Fibroblast of skin of left biceps (primary cell): ENCODE data around the gene PTPRD.
A peak's percentile ranks its signal among the peaks of the same experiment; 100 is the strongest.
"Not testable (repeated sequence)": the region's sequence is repeated elsewhere in the genome, so short reads cannot be mapped to it uniquely, and the experiment has no call there.

Source experiments
- DNase-seq, 2 experiments: peaks; one replicate each; pipeline ENCODE4 v3.0.0-alpha.2; 2013; ENCODE audit warnings: low read depth in 2 of 2

Gene PTPRD

GRCh38 chr9:9970514-9970913 lies 642.3 kb downstream of the PTPRD start:
- no peak for DNase-seq

GRCh38 chr9:9963841-9964240 lies 649.0 kb downstream of the PTPRD start:
- no peak for DNase-seq

GRCh38 chr9:9961934-9962333 lies 650.9 kb downstream of the PTPRD start:
- DNase-seq: no peak

GRCh38 chr9:9961487-9961886 lies 651.3 kb downstream of the PTPRD start:
- DNase-seq: peak; percentile 12 to 23

GRCh38 chr9:9951556-9952160 lies 661.1 kb downstream of the PTPRD start:
- peak; percentile 24 to 30 for DNase-seq

- peak; percentile 90 for DNase-seq
These were observed 662.0 kb downstream of the PTPRD start for GRCh38 chr9:9950813-9951212.

- DNase-seq: peak in 1 of 2 experiments; percentile 21
These were observed 662.8 kb downstream of the PTPRD start for GRCh38 chr9:9949978-9950377.

- DNase-seq: no peak
These were observed 663.4 kb downstream of the PTPRD start for GRCh38 chr9:9949368-9949767.

- no peak for DNase-seq
These were observed 666.8 kb downstream of the PTPRD start for GRCh38 chr9:9945966-9946365.

GRCh38 chr9:9942764-9943424 lies 669.9 kb downstream of the PTPRD start:
- peak in 1 of 2 experiments; percentile 33 for DNase-seq

- DNase-seq: no peak
These were observed 674.4 kb downstream of the PTPRD start for GRCh38 chr9:9938432-9938831.

- DNase-seq: not testable (repeated sequence)
These were observed 681.3 kb downstream of the PTPRD start for GRCh38 chr9:9931464-9931863.

- DNase-seq: no peak
These were observed 688.4 kb downstream of the PTPRD start for GRCh38 chr9:9924376-9924775.

GRCh38 chr9:9921805-9922204 lies 691.0 kb downstream of the PTPRD start:
- DNase-seq: no peak

GRCh38 chr9:9920425-9921060 lies 692.3 kb downstream of the PTPRD start:
- DNase-seq: no peak

- no peak for DNase-seq
These were observed 693.5 kb downstream of the PTPRD start for GRCh38 chr9:9919174-9919775.

- DNase-seq: no peak
These were observed 695.4 kb downstream of the PTPRD start for GRCh38 chr9:9917400-9917799.

GRCh38 chr9:9914174-9914573 lies 698.6 kb downstream of the PTPRD start:
- no peak for DNase-seq

GRCh38 chr9:9913276-9913832 lies 699.4 kb downstream of the PTPRD start:
- no peak for DNase-seq

GRCh38 chr9:9912459-9912858 lies 700.3 kb downstream of the PTPRD start:
- DNase-seq: no peak

- no peak for DNase-seq
These were observed 707.1 kb downstream of the PTPRD start for GRCh38 chr9:9905736-9906135.

GRCh38 chr9:9904041-9904440 lies 708.8 kb downstream of the PTPRD start:
- no peak for DNase-seq
